Right lobe of liver (tissue), 4 donors: ENCODE results near the gene CFAP100.

ENCODE experiments used
- POLR2A ChIP-seq: fragments of 450-650 bp; IDR thresholded peaks from one replicate; pipeline ENCODE4 v1.6.1; 2017; ENCODE audit warnings: antibody characterized with exemption, mild to moderate bottlenecking
- TF ChIP-seq, protein P1 (sequence below), 4 donors: fragments of 200-600 bp in 3 of 4; fragments of 450-650 bp in 1 of 4; IDR thresholded peaks; one replicate each; pipeline versions ENCODE4 v1.5.1 to v1.8.0; 2016 to 2022; ENCODE audit warnings: antibody characterized with exemption in 4 of 4, mild to moderate bottlenecking in 2 of 4
- donor health status: DM: no; HTN: no; CAD: no.
- donor health status: DM: no; HTN: no; CAD: no.
- donor health status: DM: no; HTN: yes; CAD: no.

DNA sequence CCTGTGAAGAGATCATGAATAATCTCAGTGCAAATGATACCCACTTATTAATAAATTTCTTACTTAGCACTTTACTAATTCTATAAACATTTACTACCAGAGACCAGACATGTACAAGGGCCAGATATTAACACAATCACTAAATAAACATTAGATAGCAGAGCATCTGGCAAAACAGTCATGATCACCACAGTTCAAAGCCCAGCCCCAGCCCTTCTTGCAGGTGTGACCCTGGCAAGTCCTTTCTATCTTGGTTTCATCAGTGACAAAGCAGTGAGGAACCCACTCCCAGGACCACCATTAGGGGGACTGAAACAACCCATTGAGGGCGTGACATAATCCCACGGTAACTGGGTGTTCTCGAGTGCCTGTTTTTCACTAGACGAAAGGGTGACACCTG, 69.4 kb downstream of the CFAP100 start:
- TF ChIP-seq, protein P1, sequence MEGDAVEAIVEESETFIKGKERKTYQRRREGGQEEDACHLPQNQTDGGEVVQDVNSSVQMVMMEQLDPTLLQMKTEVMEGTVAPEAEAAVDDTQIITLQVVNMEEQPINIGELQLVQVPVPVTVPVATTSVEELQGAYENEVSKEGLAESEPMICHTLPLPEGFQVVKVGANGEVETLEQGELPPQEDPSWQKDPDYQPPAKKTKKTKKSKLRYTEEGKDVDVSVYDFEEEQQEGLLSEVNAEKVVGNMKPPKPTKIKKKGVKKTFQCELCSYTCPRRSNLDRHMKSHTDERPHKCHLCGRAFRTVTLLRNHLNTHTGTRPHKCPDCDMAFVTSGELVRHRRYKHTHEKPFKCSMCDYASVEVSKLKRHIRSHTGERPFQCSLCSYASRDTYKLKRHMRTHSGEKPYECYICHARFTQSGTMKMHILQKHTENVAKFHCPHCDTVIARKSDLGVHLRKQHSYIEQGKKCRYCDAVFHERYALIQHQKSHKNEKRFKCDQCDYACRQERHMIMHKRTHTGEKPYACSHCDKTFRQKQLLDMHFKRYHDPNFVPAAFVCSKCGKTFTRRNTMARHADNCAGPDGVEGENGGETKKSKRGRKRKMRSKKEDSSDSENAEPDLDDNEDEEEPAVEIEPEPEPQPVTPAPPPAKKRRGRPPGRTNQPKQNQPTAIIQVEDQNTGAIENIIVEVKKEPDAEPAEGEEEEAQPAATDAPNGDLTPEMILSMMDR (IDR thresholded peaks at IDR 0.05), result no peak
- no peak for TF ChIP-seq POLR2A
